GM21786 (cell line): ENCODE data around the gene GRID2.

Source experiments
- ATAC-seq: cut with Tn5 transposase; IDR thresholded peaks from one replicate; pipeline ENCODE4 v1.9.1; 2021; ENCODE audit not compliant: unreplicated experiment

Gene GRID2

DNA sequence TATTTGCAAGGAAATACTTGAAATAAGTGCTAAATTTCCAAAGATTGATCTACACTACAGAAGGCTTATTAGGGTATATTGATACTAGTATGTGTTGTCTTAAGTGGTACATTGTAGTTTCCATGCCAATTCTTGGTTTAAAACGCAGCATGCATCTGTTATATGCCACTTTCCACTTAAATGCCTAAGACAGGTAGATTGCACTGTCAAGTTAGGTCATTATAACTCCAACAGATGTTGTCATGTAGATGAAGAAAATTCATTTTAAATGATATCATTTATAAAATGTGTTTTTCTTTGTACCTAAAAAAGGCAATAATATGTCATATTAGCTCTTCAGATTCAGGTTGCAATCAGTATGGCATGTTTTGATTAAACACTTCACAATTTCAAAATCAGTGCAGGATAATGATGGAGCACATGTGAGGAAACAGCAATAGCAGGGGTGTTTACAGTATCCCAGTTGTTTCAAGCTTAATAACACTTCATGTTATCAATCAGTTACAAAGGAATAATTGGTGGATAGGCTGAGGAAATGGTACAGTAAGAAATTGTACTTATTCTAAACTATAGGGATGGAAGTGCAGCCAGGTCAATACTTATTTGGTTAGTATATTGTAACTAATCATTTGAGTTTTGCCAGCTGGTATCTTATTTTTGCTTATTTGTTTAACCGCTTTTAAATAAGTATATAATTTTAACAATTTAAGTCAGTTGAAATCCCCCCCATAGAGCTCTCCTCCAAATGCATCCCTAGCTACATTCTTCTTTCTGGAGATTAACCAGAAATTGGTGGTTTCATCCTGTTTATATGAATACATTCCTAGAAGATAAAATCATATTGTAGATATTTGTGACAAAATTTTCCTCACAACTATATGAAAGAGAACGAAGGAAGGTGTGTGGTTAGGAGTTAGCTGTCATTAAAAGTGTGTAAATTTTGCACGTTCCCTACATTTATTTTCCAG, 1070.4 kb downstream of the GRID2 start:
- no peak for ATAC-seq

DNA sequence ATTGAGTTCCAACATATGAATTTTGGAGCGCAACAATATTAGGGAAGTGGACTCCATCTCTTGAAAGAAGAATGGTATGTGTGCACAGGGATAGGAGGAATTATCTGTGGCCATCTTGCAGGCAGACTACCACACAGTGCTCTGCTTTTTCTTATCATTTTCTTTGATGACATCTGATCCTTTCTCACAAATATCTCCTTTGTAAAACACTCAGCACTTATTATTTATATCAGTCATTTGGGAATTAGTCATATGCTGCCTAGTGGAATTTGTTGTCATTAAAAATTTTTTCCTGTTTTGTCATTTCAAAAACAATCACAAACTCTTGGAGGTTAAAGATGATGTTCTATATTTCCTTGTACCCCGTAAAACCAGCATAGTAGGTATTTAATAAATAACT, 1080.5 kb downstream of the GRID2 start:
- no peak for ATAC-seq

DNA sequence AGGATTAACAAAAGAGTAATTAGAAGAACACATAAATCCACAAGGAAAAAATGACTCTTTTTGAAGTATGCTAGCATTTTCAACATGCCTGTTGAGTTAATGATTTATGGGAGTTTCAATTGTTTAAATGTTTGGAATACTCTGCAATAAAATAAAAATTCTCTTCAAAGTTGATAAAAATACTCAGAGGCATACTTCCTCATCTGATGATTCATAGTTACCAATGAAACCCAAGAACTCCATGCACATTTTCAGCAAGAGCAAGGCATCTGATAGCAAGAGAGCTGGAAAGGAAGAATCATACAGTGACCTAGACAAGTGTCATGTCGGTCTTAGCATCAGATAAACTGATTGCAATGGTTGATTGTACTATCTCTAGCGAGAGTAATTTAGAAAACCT, 1081.1 kb downstream of the GRID2 start:
- no peak for ATAC-seq

DNA sequence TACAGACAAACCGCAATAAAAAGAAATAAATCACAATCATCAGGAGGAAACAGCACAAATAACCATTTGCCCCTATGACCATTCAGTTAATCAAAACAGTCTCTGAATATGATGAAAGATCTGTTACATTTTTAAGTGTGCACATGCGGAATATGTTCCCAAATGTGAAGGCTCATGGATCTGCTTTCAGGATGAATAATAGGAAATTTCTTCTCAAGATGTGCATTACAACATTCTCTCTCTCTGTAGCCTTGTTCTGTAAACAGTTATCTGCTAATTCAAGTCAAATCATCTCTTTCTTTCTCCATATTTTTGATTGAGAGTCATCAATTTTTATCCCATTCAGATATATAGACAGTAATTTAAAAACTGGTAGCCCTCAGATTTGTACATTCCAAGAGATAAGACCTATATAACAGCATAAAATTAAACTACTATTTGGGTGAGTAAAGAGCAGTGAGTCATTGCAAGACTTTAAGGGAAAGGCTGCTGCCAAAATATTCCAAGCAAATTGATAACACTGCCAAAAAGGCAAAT, 1090.8 kb downstream of the GRID2 start:
- ATAC-seq: no peak

DNA sequence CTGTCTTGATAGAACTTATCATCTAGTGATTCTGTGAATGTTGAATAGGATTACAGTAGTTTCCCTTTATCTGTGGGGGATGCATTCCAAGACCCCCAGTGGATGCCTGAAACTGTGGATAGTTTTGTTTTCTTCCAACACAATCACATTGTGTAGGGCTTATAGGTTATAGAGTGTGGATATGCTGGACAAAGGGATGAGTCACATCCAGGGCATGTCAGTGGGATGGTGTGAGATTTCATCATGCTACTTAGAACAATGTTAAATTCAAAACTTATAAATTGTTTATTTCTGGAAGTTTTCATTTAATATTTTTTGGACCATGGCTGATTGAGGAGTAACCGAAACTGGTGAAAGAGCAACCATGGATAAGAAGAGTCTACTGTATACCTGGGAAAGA, 1092.5 kb downstream of the GRID2 start:
- ATAC-seq: no peak

DNA sequence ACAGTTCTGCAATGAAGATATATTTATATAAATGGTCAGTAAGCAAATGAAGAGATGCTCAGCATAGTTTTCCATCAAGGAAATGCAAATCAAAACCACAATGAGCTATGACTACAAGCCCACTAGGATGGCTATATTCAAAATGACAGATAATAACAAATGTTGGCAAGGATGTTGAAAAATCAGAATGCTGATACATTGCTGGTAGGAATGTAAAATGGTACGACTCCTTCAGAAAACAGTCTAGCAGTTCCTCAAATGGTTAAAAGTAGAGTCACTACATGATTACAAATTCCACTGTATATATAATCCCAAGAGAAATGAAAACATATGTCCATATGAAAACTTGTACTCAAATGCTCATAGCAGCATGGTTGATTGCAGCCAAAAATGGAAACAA, 1099.8 kb downstream of the GRID2 start:
- ATAC-seq: no peak

DNA sequence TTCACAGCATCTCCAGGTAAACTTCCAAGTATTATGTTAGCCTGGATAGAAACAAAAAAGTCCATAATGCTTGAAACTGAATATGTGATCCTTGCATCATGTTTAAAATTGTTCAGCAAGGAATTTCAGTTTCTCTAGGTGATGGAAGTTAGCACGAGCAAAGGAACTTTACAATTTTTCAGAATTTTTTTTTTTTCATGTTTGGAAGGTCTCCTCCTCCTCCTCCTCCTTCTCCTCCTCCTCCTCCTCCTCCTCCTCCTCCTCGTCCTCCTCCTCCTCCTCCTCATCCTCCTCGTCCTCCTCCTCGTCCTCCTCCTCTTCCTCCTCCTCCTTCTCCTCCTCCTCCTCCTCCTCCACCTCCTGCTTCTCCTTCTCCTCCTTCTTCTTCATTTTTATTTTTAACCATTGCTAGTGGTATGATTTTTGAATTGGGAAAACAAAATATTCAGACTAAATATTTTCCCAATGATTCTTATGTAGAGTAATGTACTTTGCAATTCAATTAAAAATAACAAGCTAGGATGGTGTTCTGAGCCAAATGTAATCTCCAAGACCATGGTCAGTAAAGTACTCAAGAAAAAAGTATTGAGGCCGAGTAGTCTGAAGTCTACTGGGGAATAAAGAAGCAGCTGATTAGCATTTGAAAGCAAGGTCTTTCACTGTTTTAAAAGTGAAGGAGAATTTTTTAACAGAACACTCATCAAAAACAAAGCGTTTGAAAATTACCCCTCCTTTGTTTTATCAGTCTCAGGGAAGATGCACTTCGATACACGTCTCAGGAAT, 1103.9 kb downstream of the GRID2 start:
- ATAC-seq: no peak

DNA sequence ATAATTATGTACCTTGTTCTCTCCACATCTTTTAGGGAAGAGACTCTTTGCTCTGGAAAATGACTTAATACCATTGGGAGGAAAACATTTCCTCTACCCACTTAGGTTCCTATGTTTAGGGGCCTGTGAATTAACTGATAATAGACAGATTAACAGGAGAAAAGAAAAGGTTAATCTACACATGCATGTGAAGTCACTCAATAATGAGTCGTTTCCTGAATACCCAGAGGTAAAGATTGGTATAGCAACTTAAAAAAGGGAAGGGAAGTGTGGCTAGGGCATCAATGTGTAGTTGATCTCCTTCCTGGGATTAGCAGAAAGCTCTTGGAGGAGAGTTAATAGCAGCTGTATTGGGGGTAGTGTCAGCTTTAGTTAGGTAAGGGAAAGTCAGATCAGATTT, 1105.3 kb downstream of the GRID2 start:
- no peak for ATAC-seq

DNA sequence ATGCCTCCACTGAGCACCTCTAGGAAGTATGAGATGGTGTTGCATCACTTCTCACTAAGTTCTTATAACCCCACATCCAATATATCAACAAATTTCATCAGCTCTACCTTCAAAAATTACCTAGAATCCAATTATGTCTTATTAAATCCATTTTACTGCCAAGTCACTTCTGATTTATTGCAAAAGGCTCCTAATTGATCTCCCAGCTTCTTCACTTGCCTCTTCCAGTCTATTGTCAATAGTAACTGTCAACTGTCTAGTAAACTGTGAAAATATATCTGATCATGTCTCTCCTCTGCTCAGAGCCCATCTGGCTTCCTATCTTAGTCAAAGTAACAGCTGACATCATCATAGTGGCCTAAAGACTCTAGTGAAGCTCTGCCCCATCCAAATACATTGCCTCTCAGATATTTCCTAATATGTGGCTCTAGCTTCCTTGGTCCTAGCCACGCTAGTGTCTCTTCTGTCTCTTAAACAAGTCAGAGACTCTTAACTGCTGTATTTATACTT, 1110.3 kb downstream of the GRID2 start:
- no peak for ATAC-seq

DNA sequence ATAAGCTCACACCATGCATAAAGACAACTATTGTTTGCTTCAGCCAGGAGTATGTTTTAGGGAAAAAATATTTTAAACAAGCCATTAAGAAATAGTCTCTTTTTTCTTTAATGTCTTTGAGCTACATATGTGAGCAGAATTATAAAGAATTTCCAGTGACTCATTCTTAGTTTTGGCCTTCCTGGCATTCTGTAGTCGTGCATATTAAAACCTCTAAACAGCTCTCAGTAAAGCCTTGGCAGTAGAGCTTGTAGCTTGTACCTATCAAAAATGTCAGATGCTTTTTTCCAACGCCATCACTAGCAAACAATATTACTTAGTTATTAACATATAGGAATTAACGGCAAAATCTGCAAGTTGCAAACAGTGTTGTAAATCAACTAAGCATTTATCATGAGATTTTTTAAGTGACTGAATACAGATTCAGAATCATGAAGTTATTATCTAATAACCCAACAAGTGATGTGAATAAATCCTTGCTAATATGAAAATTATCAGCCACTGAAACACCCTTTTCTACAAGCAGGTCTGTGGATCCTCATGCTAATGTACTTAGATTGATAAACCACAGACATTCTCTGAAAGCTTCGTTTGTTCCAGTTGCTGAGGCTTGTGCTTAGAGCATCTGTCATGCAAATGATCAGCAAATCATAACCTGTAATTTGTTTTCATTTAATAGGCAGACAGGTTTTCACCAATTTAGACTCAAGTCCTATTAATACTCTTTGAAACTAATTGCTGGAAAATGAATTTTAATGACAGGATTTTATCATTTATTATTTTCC, 1112.8 kb downstream of the GRID2 start:
- ATAC-seq: no peak

DNA sequence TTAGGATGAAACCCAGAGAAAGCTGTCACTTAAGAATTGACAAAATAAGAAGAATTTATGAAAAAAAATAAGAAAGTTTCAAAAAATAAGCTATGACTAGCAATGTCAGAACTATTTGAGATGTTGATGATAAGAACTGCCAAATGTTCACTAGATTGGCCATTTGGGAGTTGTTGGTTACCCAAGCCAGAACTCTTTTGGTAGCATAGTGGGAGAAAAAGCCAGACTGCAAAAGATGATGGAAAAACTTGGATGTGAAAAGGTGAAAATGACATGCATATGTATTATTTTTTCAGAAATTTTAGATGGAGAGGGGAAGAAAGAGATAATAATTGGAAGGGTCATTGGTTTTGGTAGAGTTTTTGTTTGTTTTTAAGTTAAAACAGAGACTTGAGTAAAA, 1127.6 kb downstream of the GRID2 start:
- no peak for ATAC-seq

DNA sequence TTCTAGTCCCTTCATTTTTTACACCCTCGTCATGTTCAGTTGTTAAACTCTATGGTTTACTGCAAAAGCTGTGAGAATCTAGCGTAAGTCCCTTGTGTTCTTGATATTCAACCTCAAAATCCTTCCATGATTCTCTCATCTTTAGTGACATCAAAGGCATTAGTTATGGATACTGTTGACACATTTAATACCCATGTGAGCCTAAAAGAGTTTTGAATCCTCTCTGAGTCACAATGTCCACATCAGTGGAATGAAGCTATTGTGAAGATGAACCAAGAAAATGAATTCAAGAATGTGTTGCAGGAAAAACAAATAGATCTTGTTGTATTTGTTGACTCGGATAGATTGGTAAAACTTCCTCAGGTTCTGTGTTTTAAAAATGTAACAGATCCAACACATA, 1130.1 kb downstream of the GRID2 start:
- no peak for ATAC-seq

DNA sequence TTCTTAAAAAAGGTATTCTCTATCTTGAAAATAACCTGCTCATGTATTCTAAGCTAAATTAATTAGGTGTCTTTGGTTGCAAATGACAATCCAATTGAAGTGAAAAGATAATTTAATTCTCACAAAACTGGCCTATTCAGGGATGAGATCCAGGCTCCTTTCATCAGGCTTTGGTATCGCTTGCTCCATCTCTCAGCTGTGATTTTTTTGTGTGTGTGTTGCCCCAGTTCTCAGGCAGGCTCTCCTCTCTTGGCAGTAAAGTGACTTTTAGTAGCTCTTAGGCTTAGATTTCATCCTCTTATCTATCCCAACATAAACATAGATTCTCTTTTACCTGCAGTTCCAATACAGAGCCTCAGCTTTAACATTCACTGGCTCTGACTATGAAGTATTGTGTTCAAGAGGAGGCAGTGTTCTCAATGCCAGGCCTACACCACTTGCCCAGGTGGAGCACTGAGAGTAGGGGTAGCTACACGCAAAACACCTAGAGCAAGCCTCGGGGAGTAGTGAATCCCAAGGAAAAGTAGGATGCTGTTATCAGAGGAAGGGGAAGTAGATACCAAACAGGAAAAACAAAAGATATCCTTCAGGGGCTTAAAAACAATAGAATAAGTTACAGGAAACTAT, 1132.3 kb downstream of the GRID2 start:
- ATAC-seq: no peak

DNA sequence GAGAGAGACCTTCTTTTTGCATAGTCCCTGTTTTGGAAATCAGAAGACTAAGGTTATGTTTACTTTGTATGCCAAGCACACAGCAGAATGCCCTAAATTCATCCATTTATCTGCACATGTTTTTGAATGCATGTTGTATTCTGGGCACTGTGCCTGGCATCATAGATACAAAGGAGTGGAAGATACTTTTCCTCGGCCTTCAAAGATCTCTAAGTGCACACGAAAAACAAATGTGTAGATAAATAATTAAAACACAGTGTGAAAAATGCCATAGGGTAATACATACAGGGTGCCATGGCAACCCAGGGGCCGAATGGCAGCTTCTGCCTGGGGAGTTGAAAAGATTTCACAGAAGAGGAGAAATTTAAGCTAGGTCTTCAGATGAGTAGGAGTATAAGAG, 1134.2 kb downstream of the GRID2 start:
- no peak for ATAC-seq

DNA sequence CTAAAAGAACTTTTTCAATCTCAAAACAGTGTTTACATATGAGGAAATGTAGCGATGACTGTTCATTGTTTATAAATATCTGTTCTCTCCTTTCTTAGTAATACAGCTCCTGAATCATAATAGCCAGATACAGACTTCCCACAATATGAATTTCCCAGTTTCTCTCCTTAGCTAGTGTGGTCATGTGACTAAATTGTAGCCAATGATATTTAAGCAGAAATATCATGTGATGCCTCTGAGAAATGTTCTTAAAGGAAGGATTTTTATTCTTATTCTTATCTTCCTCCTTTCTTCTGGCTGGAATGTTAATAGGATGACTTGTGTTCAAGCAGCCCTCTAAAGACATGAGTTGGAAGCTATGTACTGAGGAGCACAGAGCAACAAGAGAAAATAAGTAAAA, 1141.1 kb downstream of the GRID2 start:
- no peak for ATAC-seq

DNA sequence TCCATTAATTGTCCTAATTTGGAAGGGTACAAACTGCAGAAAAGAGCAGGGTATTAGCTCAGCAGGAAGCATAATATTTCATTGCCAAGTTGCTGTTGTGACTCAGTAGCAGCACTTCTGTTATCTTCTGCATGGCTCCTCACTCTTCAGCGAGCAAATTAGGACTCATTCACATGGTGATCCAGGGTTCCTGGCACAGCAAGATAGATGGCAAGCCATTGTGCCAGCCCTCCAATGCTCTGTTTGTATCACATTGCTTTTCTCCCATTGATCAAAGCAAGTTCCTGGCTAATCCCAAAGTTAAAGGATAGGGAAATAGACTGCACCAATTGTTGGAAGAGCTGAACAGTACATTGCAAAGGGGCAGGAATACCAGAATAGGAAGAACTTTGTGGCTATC, 1142.3 kb downstream of the GRID2 start:
- no peak for ATAC-seq

DNA sequence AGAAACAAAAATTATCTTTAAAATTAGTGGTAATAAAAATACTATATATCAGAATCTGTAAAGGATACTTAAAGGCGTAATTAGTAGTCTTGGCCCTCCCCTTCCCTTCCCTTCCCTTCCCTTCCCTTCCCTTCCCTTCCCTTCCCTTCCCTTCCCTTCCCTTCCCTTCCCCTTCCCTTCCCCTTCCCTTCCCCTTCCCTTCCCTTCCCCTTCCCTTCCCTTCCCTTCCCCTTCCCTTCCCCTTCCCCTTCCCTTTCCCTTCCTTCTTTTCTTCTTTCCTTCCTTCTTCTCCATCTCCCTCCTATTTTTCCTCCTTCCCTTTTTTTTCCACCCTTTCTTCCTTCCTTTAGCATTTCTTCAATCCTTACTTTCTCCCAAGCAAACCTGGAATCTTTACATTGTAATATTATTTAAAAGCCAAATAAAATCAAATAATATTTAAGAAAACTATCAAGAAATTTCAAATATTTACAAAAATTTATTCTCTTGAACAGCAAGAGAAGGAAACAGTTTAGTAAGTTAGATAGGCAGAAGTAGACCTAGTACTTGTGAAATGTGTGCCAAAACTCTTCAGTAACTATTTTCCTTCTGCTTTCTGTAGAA, 1145.0 kb downstream of the GRID2 start:
- ATAC-seq: no peak

DNA sequence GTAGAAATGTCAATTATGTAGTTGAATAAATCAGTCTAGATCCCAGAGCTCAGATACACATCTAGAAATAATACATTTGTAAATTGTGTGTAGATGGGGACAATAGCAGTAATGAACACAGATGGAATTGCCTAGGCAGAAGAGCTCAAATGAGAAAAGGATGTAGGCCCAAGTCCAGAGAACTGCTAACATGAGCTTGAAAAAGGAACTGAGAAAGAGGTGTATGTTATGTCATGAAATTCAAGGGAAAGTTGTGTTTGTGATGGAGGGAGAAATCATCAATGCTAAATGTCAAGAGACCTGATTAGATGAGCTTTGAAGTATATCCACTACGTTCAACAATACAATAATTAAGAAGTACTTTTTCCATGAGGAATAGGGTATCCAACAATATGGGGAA, 1148.2 kb downstream of the GRID2 start:
- no peak for ATAC-seq

DNA sequence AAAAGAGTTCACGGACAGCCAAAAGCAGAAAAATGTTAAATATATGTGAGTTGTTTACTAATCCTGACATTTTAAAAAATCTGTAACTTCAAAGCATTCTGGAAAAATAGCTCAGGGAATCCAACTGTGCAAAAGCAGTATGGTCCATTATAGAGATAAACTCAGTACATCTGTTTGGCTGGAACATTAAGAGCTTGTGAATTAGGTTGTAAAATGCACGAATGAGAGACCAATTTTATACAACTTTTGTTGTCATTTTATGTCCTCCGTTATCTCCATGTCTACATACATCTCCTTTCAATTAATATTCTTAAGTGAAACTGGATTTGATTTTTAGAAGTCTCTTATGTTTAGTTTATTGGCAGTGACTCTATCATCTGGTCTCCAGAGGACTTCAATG, 1157.8 kb downstream of the GRID2 start:
- ATAC-seq: no peak

DNA sequence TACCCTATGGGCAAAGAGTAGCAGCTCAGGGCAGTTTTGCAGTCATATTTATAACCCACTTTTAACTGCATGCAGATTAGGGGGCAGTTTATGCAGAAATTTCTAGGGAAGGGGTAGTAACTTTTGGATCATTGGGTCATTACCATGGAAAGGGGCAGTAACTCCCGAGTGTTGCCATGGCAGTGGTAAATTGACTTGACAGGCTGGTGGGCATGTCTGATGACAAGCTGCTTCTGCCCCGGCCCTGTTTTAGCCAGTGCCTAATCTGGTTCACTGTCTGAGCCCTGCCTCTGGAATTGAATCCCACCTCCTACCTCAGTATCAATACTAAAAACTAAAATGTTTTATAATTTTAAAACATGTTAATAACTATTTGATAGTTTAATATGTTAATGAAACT, 1162.7 kb downstream of the GRID2 start:
- no peak for ATAC-seq
